ENCODE data around the gene SLC45A2.

GRCh38 chr5:33921002-33921401 lies 63.5 kb downstream of the SLC45A2 start:
- TF ChIP-seq CTCF (IDR thresholded peaks at IDR 0.05): no peak
- no peak for TF ChIP-seq POLR2AphosphoS5 (IDR thresholded peaks at IDR 0.05; ENCODE audit: low read depth, low read length)
- TF ChIP-seq, protein P1, sequence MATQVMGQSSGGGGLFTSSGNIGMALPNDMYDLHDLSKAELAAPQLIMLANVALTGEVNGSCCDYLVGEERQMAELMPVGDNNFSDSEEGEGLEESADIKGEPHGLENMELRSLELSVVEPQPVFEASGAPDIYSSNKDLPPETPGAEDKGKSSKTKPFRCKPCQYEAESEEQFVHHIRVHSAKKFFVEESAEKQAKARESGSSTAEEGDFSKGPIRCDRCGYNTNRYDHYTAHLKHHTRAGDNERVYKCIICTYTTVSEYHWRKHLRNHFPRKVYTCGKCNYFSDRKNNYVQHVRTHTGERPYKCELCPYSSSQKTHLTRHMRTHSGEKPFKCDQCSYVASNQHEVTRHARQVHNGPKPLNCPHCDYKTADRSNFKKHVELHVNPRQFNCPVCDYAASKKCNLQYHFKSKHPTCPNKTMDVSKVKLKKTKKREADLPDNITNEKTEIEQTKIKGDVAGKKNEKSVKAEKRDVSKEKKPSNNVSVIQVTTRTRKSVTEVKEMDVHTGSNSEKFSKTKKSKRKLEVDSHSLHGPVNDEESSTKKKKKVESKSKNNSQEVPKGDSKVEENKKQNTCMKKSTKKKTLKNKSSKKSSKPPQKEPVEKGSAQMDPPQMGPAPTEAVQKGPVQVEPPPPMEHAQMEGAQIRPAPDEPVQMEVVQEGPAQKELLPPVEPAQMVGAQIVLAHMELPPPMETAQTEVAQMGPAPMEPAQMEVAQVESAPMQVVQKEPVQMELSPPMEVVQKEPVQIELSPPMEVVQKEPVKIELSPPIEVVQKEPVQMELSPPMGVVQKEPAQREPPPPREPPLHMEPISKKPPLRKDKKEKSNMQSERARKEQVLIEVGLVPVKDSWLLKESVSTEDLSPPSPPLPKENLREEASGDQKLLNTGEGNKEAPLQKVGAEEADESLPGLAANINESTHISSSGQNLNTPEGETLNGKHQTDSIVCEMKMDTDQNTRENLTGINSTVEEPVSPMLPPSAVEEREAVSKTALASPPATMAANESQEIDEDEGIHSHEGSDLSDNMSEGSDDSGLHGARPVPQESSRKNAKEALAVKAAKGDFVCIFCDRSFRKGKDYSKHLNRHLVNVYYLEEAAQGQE (IDR thresholded peaks at IDR 0.05; ENCODE audit: insufficient read depth in 1 of 2, low read depth in 2 of 2, low read length in 1 of 2): no peak

Data from Panc1 (cell line).